ENCODE results near the gene SPSB1. TPM values are rescaled to one million over a fixed set of nuclear protein-coding genes. Genes with fewer than 3 reads are reported as not detected.

SPSB1 gene
- total and polyA plus RNA-seq, 2 donors: 12.4 to 36.4 TPM

DNA sequence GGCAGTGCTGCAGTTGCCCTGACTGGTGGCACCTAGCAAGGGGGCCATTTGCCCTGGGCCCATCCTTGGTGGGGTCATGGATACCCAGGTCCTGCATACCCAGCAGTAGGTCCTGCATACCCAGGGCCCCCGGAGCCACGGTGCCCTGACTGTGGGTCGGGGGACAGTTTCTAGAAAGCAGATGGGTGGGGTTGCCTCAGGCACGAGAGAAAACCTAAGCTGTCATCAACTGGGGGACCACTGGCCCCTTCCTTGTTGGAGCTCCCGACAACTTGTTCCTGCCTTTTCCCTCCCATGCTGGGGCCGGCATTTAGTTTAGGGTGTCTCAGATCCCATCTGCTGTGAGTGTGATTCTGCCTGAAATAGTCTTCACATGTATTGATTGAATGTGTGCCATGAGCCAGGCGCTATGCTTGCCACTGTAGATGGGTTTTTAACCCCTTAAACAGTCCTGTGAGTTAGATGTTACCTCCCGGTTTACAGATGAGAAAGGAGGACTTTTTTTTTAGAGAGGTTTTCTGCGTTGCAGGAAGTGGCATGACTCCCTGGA, 15.6 kb downstream of the SPSB1 start:
- 76% methylated on average over 9 of the region's 9 CpGs for WGBS
- no peak for DNase-seq (ENCODE audit: extremely low spot score)
- Histone ChIP-seq H3K27ac (ENCODE audit: low read depth) (no peak overlapping the region), H3K4me3 (ENCODE audit: low read depth, low read length) (no peak overlapping the region), H3K4me1 (ENCODE audit: insufficient read depth) (no peaks in the 10 kb centered on the region), H3K36me3 (ENCODE audit: insufficient read depth) (no peaks in the 10 kb centered on the region)

DNA sequence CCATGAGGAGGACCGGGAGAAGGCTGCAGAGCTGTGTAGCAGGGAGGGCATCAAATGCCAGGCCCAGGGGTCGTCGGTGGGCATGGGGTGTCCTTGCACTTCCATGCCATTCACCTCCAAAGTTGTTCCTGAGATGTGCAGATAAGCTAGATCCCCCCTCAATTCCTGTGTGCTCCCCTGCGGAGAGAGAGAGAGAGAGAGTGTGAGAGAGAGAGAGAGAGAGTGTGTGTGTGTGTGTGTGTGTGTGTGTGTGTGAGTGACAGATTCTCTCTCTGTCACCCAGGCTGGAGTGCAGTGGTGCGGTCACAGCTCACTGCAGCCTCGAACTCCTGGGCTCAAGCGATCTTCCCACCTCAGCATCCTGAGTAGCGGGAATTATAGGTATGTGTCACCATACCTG, 16.4 kb downstream of the SPSB1 start:
- DNase-seq (ENCODE audit: extremely low spot score): no peak
- no peak overlapping the region for H3K4me3 ChIP-seq (ENCODE audit: low read depth, low read length)
- H3K4me1 ChIP-seq (ENCODE audit: insufficient read depth): no peaks in the 10 kb centered on the region
- no peak overlapping the region for H3K27ac ChIP-seq (ENCODE audit: low read depth)
- WGBS: 94% methylated on average over 8 of the region's 8 CpGs
- H3K36me3 ChIP-seq (ENCODE audit: insufficient read depth): no peaks in the 10 kb centered on the region

- Histone ChIP-seq H3K4me1 (ENCODE audit: insufficient read depth) (no peaks in the 10 kb centered on the region), H3K27ac (ENCODE audit: low read depth) (no peak overlapping the region), H3K4me3 (ENCODE audit: low read depth, low read length) (no peak overlapping the region), H3K36me3 (ENCODE audit: insufficient read depth) (no peaks in the 10 kb centered on the region)
- WGBS: 90% methylated on average over 7 of the region's 7 CpGs
- DNase-seq (ENCODE audit: extremely low spot score): no peak
Measured at GRCh38 chr1:9309991-9310390, 17.3 kb downstream of the SPSB1 start.

- Histone ChIP-seq H3K4me1 (ENCODE audit: insufficient read depth) (no peaks in the 10 kb centered on the region), H3K4me3 (ENCODE audit: low read depth, low read length) (no peak overlapping the region), H3K27ac (ENCODE audit: low read depth) (no peak overlapping the region), H3K36me3 (ENCODE audit: insufficient read depth) (no peaks in the 10 kb centered on the region)
- WGBS: 51% methylated on average over 10 of the region's 10 CpGs
- DNase-seq (ENCODE audit: extremely low spot score): no peak
Measured at GRCh38 chr1:9311029-9311428, 18.3 kb downstream of the SPSB1 start.

GRCh38 chr1:9311479-9311878, 18.8 kb downstream of the SPSB1 start:
- Histone ChIP-seq H3K27ac (ENCODE audit: low read depth) (no peak overlapping the region), H3K4me1 (ENCODE audit: insufficient read depth) (no peaks in the 10 kb centered on the region), H3K36me3 (ENCODE audit: insufficient read depth) (no peaks in the 10 kb centered on the region), H3K4me3 (ENCODE audit: low read depth, low read length) (no peak overlapping the region)
- DNase-seq (ENCODE audit: extremely low spot score): no peak
- 36% methylated on average over 9 of the region's 9 CpGs for WGBS

DNA sequence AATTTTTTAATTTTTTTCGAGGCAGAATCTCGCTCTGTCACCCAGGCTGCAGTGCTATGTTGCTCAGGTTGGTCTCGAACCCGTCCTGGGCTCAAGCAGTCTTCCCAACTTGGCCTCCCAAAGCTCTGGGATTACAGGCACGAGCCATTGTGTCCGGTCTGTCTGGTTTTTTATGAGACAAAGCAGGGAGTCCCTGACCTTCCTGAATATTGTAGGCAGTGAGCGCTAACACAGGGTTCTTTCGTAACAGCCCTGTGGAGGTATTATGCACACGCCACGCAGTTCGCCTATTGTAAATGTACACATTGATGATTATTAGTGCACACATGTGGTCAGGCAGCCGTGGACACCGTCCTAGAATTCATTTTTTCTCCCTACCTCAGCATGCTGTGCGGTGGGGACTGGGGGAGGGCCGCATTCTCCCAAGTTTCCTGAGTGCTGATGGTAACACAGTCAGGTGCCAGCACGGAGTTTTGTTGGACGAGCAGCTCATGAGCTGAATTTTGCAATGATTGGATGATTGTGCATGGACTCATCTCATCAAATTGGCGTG, 19.6 kb downstream of the SPSB1 start:
- Histone ChIP-seq H3K4me3 (ENCODE audit: low read depth, low read length) (no peak overlapping the region), H3K36me3 (ENCODE audit: insufficient read depth) (peaks cover under 1% of the 10 kb centered on the region), H3K4me1 (ENCODE audit: insufficient read depth) (no peaks in the 10 kb centered on the region), H3K27ac (ENCODE audit: low read depth) (no peak overlapping the region)
- WGBS: 77% methylated on average over 18 of the region's 18 CpGs
- DNase-seq (ENCODE audit: extremely low spot score): no peak

- DNase-seq (ENCODE audit: extremely low spot score): no peak
- no peak overlapping the region for H3K27ac ChIP-seq (ENCODE audit: low read depth)
- 90% methylated on average over 11 of the region's 11 CpGs for WGBS
Measured at GRCh38 chr1:9313576-9313975, 20.9 kb downstream of the SPSB1 start.

GRCh38 chr1:9314111-9314510, 21.4 kb downstream of the SPSB1 start:
- Histone ChIP-seq H3K27ac (ENCODE audit: low read depth) (no peak overlapping the region), H3K4me1 (ENCODE audit: insufficient read depth) (no peaks in the 10 kb centered on the region), H3K36me3 (ENCODE audit: insufficient read depth) (peaks cover 2% of the 10 kb centered on the region), H3K4me3 (ENCODE audit: low read depth, low read length) (no peak overlapping the region)
- no peak for DNase-seq (ENCODE audit: extremely low spot score)
- WGBS: 69% methylated on average over 8 of the region's 8 CpGs

More at GRCh38 chr1:9313576-9313975, 20.9 kb downstream of the SPSB1 start:
- Histone ChIP-seq H3K36me3 (ENCODE audit: insufficient read depth) (peaks cover 2% of the 10 kb centered on the region), H3K4me1 (ENCODE audit: insufficient read depth) (no peaks in the 10 kb centered on the region), H3K4me3 (ENCODE audit: low read depth, low read length) (no peak overlapping the region)

GRCh38 chr1:9314711-9315379, 22.2 kb downstream of the SPSB1 start:
- Histone ChIP-seq H3K36me3 (ENCODE audit: insufficient read depth) (peaks cover 2% of the 10 kb centered on the region), H3K27ac (ENCODE audit: low read depth) (no peak overlapping the region), H3K4me3 (ENCODE audit: low read depth, low read length) (no peak overlapping the region), H3K4me1 (ENCODE audit: insufficient read depth) (no peaks in the 10 kb centered on the region)
- 80% methylated on average over 11 of the region's 11 CpGs for WGBS
- no peak for DNase-seq (ENCODE audit: extremely low spot score)

GRCh38 chr1:9315411-9316079, 22.9 kb downstream of the SPSB1 start:
- Histone ChIP-seq H3K27ac (ENCODE audit: low read depth) (no peak overlapping the region), H3K4me3 (ENCODE audit: low read depth, low read length) (no peak overlapping the region), H3K4me1 (ENCODE audit: insufficient read depth) (no peaks in the 10 kb centered on the region)

GRCh38 chr1:9316080-9316444, 23.4 kb downstream of the SPSB1 start:
- no peak overlapping the region for H3K27ac ChIP-seq (ENCODE audit: low read depth)
- H3K36me3 ChIP-seq (ENCODE audit: insufficient read depth): peaks cover 2% of the 10 kb centered on the region
- 78% methylated on average over 7 of the region's 7 CpGs for WGBS
- DNase-seq (ENCODE audit: extremely low spot score): no peak
- no peak overlapping the region for H3K4me3 ChIP-seq (ENCODE audit: low read depth, low read length)
- no peaks in the 10 kb centered on the region for H3K4me1 ChIP-seq (ENCODE audit: insufficient read depth)

More at GRCh38 chr1:9315411-9316079, 22.9 kb downstream of the SPSB1 start:
- no peak for DNase-seq (ENCODE audit: extremely low spot score)
- WGBS: 67% methylated on average over 20 of the region's 20 CpGs
- peaks cover 2% of the 10 kb centered on the region for H3K36me3 ChIP-seq (ENCODE audit: insufficient read depth)

- H3K27ac ChIP-seq (ENCODE audit: low read depth): no peak overlapping the region
- 94% methylated on average over 24 of the region's 24 CpGs for WGBS
- no peak overlapping the region for H3K4me3 ChIP-seq (ENCODE audit: low read depth, low read length)
- peaks cover 2% of the 10 kb centered on the region for H3K36me3 ChIP-seq (ENCODE audit: insufficient read depth)
- H3K4me1 ChIP-seq (ENCODE audit: insufficient read depth): no peaks in the 10 kb centered on the region
- no peak for DNase-seq (ENCODE audit: extremely low spot score)
Measured at GRCh38 chr1:9316512-9316911, 23.8 kb downstream of the SPSB1 start.

GRCh38 chr1:9317072-9317471, 24.4 kb downstream of the SPSB1 start:
- 88% methylated on average over 7 of the region's 7 CpGs for WGBS
- Histone ChIP-seq H3K4me1 (ENCODE audit: insufficient read depth) (no peaks in the 10 kb centered on the region), H3K36me3 (ENCODE audit: insufficient read depth) (peaks cover 2% of the 10 kb centered on the region), H3K4me3 (ENCODE audit: low read depth, low read length) (no peak overlapping the region), H3K27ac (ENCODE audit: low read depth) (no peak overlapping the region)
- no peak for DNase-seq (ENCODE audit: extremely low spot score)
